Activated naive CD4-positive, alpha-beta T cell treated with anti-CD3 and anti-CD28 coated beads for 36 hours (primary cell): ENCODE measurements around the gene NCOA7. TPM values are rescaled to one million over a fixed set of nuclear protein-coding genes. Genes with fewer than 3 reads are reported as not detected.
"Not testable (repeated sequence)": the region's sequence is repeated elsewhere in the genome, so short reads cannot be mapped to it uniquely, and the experiment has no call there.

Experiments
- CTCF ChIA-PET: fragments of 350-600 bp; sonication (Branson Sonifier 250); formaldehyde crosslinking; loops from one replicate; lab custom pipeline; 2021; ENCODE audit warnings: antibody characterized with exemption; lab: Charles Lee
- DNase-seq: peaks from one replicate; pipeline ENCODE4 v3.0.0-alpha.2; 2020
- H3K27ac Mint-ChIP-seq: one replicate; pipeline ENCODE4 v1.8.0; 2021; ENCODE audit warnings: mild to moderate bottlenecking, mixed read lengths
- H3K27me3 Mint-ChIP-seq: one replicate; pipeline ENCODE4 v1.8.0; 2021; ENCODE audit warnings: low read depth, mixed read lengths
- H3K36me3 Mint-ChIP-seq: one replicate; pipeline ENCODE4 v1.8.0; 2021; ENCODE audit warnings: low read depth, mixed read lengths
- H3K4me1 Mint-ChIP-seq: one replicate; pipeline ENCODE4 v1.8.0; 2021; ENCODE audit warnings: low read depth, mixed read lengths
- H3K4me3 Mint-ChIP-seq: one replicate; pipeline ENCODE4 v1.8.0; 2021; ENCODE audit warnings: mild to moderate bottlenecking, moderate library complexity, mixed read lengths
- H3K9me3 Mint-ChIP-seq: one replicate; pipeline ENCODE4 v1.8.0; 2021; ENCODE audit warnings: mixed read lengths
- intact Hi-C: fragments of 100-400 bp; cut with micrococcal nuclease; formaldehyde crosslinking; loops from one replicate; pipeline ENCODE4 v1.15.1; 2023
- total RNA-seq, 2 experiments: library from RNA; stranded (reverse); gene quantifications; one replicate each; pipeline ENCODE4 v1.2.3, GENCODE V29; 2021

NCOA7 gene
- total RNA-seq, 2 experiments from 2014 or later = 39.2 to 43.1 TPM

GRCh38 chr6:125935520-125935919, 144.8 kb downstream of the NCOA7 start:
- H3K27ac Mint-ChIP-seq, H3K9me3 Mint-ChIP-seq, intact Hi-C loops, H3K4me1 Mint-ChIP-seq, H3K4me3 Mint-ChIP-seq, DNase-seq, H3K27me3 Mint-ChIP-seq: not testable (repeated sequence)
- peaks cover 15% of the 10 kb centered on the region for H3K36me3 Mint-ChIP-seq
- CTCF ChIA-PET = interaction anchor here (0.7 to 1.9 kb wide), 3 partner anchors 18 to 29 kb away, joined by 3 to 7 read pairs (median 3); partner anchors contain the start of gene HINT3

DNA sequence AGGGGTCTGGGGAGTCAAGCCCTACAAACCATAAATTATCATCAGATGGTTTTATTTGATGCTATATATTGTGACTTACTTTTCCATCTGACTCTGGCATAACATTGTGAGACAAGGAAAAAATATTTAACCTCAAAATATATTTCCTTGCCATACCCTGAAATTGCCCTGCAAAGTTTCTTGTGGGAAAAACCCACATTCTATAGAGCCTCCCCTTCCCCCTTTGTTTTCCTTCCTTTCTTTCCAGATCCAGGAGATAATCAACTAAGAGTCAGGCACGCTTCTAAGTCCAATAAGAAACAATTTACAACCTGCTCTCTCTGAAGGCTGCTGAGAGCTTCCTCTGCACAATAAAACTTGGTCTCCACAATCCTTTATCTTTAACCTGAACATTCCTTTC, 148.3 kb downstream of the NCOA7 start:
- intact Hi-C loops = no loop called here
- CTCF ChIA-PET = interaction anchor here (0.6 to 0.7 kb wide), 2 partner anchors 17 to 93 kb away, joined by 3 read pairs; no protein-coding TSS in a partner anchor
- Mint-ChIP-seq H3K9me3 (no peaks in the 10 kb centered on the region), H3K4me1 (peaks cover 6% of the 10 kb centered on the region), H3K27me3 (peaks cover 6% of the 10 kb centered on the region), H3K4me3 (no peak overlapping the region), H3K36me3 (no peaks in the 10 kb centered on the region), H3K27ac (no peak overlapping the region)
- DNase-seq = no peak

DNA sequence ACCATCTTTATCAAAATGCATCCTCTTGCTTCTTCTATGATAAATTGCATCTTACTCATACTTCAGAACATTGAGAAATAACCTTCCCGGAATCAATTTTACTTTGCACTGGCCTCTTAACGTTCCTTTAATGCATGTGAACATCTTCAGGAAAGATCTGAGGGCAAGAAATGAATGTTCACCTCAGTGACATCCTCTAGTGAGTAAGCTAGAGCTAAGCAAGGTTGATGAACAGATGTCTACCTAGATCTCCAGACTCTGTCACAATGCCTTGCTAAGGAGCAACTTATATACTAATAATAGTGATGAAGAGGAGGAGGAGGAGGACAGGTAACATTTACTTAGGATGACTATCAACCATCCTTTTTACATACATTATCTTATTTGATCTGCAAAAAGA, 149.0 kb downstream of the NCOA7 start:
- DNase-seq = no peak
- CTCF ChIA-PET = interaction anchor here (0.6 to 1.0 kb wide), 4 partner anchors 14 to 31 kb away, joined by 3 read pairs; no protein-coding TSS in a partner anchor
- no peaks in the 10 kb centered on the region for H3K9me3 Mint-ChIP-seq
- no peak overlapping the region for H3K27ac Mint-ChIP-seq
- H3K27me3 Mint-ChIP-seq = peaks cover 6% of the 10 kb centered on the region
- no peaks in the 10 kb centered on the region for H3K36me3 Mint-ChIP-seq
- peaks cover 9% of the 10 kb centered on the region for H3K4me1 Mint-ChIP-seq
- no peak overlapping the region for H3K4me3 Mint-ChIP-seq
- intact Hi-C loops = no loop called here

DNA sequence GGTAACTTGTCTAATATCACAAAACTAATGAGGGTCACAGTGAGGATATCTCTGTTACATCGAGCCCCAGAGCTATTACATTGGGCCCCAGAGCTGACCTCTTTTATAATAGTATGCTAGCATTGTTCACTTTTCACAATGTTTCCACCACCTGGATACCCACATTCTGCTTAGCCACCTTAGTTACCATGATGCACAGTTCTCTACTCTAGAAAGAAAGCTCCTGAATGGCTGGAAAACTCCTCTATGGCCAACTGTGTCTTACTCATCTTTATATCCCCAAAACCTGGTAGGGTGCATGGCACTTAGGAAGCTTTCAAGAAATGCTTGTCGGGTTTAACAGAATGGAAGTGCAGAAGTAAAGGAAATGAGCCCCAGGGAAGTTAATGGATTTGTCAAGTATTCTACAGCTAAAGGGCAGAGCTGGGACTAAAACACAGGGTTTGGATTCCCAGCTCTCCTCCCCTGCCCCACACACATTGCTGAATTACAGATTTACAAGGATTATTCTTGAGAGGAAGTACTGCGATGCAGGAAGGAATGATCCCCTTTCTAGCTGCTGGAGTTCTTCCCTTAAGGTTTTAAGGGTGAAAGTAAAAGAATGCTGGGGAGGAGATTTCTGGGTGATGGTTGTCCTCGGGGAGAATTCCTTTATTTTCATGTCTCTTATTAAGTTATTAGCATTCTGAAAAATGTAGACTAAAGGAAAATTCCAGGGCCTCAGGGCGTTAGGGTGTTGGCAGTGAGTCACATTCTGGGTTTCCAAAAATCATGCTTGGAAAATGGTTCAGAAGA, 149.7 kb downstream of the NCOA7 start:
- H3K27me3 Mint-ChIP-seq = peaks cover 6% of the 10 kb centered on the region
- DNase-seq = no peak
- H3K36me3 Mint-ChIP-seq = no peaks in the 10 kb centered on the region
- H3K4me3 Mint-ChIP-seq = no peak overlapping the region
- CTCF ChIA-PET = interaction anchor here (0.6 to 1.2 kb wide), 4 partner anchors 13 to 30 kb away, joined by 3 to 4 read pairs (median 3); partner anchors contain the start of gene HINT3
- no peak overlapping the region for H3K27ac Mint-ChIP-seq
- intact Hi-C loops = no loop called here
- no peaks in the 10 kb centered on the region for H3K9me3 Mint-ChIP-seq
- peaks cover 9% of the 10 kb centered on the region for H3K4me1 Mint-ChIP-seq

DNA sequence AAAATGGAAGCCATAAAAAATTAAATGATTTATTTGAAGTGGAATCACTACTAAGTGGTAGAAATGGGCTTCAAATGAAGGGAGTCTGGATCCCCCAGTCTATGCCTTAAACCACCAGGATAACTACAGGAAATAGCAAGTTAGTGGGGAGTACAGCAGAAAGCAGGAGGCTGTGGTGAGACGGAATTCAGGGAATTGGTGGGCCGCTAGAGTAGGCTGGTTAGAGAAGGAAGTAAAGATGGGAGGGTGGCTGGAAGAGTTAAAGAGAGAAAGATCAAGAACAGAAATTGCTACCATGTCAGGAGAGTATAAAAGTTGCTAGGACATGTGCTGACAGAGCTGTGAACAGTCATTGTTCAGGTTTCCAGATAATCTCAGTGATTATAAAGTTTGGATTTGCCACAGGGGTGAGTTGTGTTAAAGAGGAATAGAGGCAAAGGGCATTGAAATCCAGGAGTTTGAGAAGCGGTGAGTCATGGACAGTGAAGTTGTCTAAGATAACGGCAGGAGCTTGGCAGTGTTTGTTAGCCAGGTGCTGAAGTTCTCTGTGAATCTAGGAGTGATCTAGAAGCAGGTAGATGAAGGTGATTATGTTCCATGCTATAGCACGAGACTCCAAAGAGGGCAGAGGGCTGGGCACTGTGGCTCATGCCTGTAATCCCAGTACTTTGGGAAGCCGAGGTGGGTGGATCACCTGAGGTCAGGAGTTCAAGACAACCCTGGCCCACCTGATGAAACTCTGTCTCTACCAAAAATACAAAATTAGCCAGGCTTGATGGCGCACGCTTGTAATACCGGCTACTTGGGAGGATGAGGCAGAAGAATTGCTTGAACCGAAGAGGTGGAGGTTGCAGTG, 152.1 kb downstream of the NCOA7 start:
- no peak overlapping the region for H3K4me3 Mint-ChIP-seq
- H3K9me3 Mint-ChIP-seq = no peaks in the 10 kb centered on the region
- CTCF ChIA-PET = interaction anchor here (2.2 to 2.6 kb wide), 2 partner anchors 10 to 13 kb away, joined by 12 to 15 read pairs; partner anchors contain the start of gene HINT3
- H3K27me3 Mint-ChIP-seq = peaks cover 6% of the 10 kb centered on the region
- no peaks in the 10 kb centered on the region for H3K36me3 Mint-ChIP-seq
- no peak overlapping the region for H3K27ac Mint-ChIP-seq
- peaks cover 16% of the 10 kb centered on the region for H3K4me1 Mint-ChIP-seq
- intact Hi-C loops = no loop called here
- DNase-seq = no peak

DNA sequence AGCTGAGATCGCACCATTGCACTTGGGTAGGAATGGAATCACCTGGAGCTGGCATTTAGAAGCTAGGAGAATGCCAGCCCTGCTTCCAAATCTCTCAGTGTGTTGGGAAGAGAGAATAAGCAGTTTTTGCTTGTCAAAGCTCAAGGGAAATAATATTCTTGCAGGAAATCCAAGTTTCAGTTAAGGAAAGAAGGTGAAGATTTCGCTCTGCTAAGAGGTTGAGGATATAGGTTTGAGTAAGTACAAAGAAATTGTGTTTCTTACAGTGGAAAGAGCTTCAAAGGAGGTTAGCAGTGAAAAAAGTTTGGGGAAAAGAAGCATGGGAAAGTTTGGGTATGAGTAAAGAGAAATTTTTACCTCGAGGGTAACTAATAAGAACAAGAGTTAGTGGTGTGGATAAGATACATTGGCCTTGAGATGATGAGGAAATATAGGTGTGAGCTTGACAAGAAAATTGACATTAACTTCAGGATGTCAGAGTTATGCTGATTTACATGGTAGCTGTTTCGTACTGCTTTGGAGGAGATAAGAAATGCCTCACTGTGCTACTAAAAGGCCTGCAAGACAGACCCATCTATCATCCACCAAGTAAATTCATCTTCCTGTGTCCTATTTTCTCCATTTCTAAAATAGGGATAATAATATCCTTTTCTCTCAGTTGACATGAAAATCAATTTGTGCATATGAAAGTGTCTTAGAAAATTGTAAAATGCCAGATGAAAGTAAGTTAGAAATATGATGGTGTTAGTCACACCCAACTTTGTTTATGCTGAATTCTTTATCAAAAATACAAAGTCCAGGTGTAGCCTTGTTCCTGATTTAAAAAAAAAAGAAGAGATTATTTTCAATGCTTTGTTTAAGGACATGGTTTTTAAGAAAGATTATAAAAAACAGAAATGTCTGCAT, 153.0 kb downstream of the NCOA7 start:
- no peaks in the 10 kb centered on the region for H3K9me3 Mint-ChIP-seq
- no peak for DNase-seq
- peaks cover 16% of the 10 kb centered on the region for H3K4me1 Mint-ChIP-seq
- H3K36me3 Mint-ChIP-seq = no peaks in the 10 kb centered on the region
- peaks cover 6% of the 10 kb centered on the region for H3K27me3 Mint-ChIP-seq
- CTCF ChIA-PET = interaction anchor here (2.2 to 2.6 kb wide), 2 partner anchors 9 to 12 kb away, joined by 12 to 15 read pairs; partner anchors contain the start of gene HINT3
- intact Hi-C loops = no loop called here
- H3K27ac Mint-ChIP-seq = no peak overlapping the region
- H3K4me3 Mint-ChIP-seq = no peak overlapping the region

- no peaks in the 10 kb centered on the region for H3K9me3 Mint-ChIP-seq
- peaks cover 6% of the 10 kb centered on the region for H3K27me3 Mint-ChIP-seq
- peaks cover 16% of the 10 kb centered on the region for H3K4me1 Mint-ChIP-seq
- no peaks in the 10 kb centered on the region for H3K36me3 Mint-ChIP-seq
- CTCF ChIA-PET = interaction anchor here (2.6 kb wide), 1 partner anchor 8 kb away, joined by 12 read pairs; no protein-coding TSS in a partner anchor
- intact Hi-C loops = no loop called here
- no peak for DNase-seq
- no peak overlapping the region for H3K27ac Mint-ChIP-seq
- H3K4me3 Mint-ChIP-seq = no peak overlapping the region
Observed at GRCh38 chr6:125944434-125944816, 153.7 kb downstream of the NCOA7 start.

DNA sequence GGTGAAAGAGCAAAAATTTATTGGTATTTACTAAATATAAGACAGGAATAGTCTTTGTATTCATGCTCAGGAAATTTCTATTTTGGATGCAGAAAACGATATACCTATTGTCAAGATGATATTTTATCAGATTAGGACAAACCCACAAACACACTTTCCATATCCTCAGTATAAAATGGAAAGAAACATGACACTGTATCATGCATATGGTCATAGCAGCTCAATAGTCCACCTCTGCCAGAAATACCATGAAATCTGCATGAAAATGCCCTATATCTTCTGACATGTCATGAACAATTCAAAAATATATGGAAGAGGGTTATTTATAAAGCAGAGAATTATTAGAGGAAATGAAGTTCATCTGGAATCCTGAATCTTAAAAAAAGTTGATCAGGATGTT, 154.1 kb downstream of the NCOA7 start:
- peaks cover 8% of the 10 kb centered on the region for H3K27me3 Mint-ChIP-seq
- no peaks in the 10 kb centered on the region for H3K36me3 Mint-ChIP-seq
- H3K27ac Mint-ChIP-seq = no peak overlapping the region
- peaks cover 16% of the 10 kb centered on the region for H3K4me1 Mint-ChIP-seq
- CTCF ChIA-PET = interaction anchor here (2.6 to 3.6 kb wide), 2 partner anchors 8 to 11 kb away, joined by 12 to 13 read pairs; partner anchors contain the start of gene HINT3
- no peak overlapping the region for H3K4me3 Mint-ChIP-seq
- intact Hi-C loops = no loop called here
- no peak for DNase-seq
- H3K9me3 Mint-ChIP-seq = no peaks in the 10 kb centered on the region

GRCh38 chr6:125945378-125946141, 154.8 kb downstream of the NCOA7 start:
- Mint-ChIP-seq H3K36me3 (no peaks in the 10 kb centered on the region), H3K27me3 (peaks cover 6% of the 10 kb centered on the region), H3K27ac (no peak overlapping the region), H3K9me3 (no peaks in the 10 kb centered on the region), H3K4me1 (peaks cover 16% of the 10 kb centered on the region), H3K4me3 (no peak overlapping the region)
- CTCF ChIA-PET = interaction anchor here (0.7 to 3.6 kb wide), 2 partner anchors 11 to 223 kb away, joined by 3 to 13 read pairs; partner anchors contain the start of gene HINT3
- intact Hi-C loops = no loop called here
- no peak for DNase-seq

DNA sequence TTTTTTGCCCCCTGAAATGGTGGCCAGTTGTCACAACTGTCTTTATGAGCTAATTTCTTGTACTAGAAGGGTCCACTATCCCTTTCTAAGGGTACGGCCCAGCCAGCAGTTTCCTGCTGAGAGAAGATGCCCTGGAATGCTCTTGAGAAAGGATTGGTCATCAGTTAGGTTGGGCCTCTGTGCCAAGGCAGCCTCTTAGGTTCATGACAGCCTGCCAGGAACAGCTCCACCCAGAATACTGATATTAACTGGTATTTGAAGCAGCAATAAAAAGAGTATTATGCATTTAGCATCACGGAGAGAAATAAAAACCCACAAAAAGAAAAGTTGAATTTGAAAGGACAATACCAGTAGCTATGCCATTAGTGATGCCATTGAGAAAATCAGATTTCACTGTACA, 156.9 kb downstream of the NCOA7 start:
- Mint-ChIP-seq H3K4me1 (peaks cover 16% of the 10 kb centered on the region), H3K27ac (no peak overlapping the region), H3K4me3 (no peak overlapping the region), H3K9me3 (no peaks in the 10 kb centered on the region), H3K27me3 (peaks cover 2% of the 10 kb centered on the region), H3K36me3 (no peaks in the 10 kb centered on the region)
- CTCF ChIA-PET = interaction anchor here (1.1 to 3.6 kb wide), 2 partner anchors 9 to 10 kb away, joined by 3 to 13 read pairs; partner anchors contain the start of gene HINT3
- DNase-seq = no peak
- intact Hi-C loops = no loop called here

DNA sequence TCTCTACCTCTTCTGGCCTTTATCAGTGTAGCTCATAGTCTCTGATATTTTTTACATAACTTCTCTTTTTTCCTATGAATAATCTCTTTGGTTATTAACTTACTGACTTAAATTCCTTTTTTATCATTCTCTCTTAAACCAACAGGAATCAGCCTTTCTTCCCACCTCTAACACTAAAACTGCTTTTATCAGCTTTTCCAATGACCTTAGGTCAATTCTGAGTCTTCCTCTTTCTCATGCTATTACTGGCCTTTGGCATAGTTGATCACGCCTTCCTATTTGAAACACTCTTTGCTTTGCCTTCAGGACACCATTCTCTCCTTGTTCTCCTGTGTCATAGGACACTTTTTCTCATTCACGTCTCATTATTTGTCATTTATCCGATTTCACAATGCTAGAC, 157.7 kb downstream of the NCOA7 start:
- intact Hi-C loops = no loop called here
- DNase-seq = no peak
- Mint-ChIP-seq H3K27me3 (peaks cover 2% of the 10 kb centered on the region), H3K27ac (no peak overlapping the region), H3K9me3 (no peaks in the 10 kb centered on the region), H3K36me3 (no peaks in the 10 kb centered on the region), H3K4me3 (no peak overlapping the region), H3K4me1 (peaks cover 16% of the 10 kb centered on the region)
- CTCF ChIA-PET = interaction anchor here (3.6 kb wide), 1 partner anchor 8 kb away, joined by 13 read pairs; the partner anchor contains the start of gene HINT3
